Measurements from ENCODE around the gene SH3BGRL2.

- no peak for TF ChIP-seq POLR2A (IDR thresholded peaks at IDR 0.05)
- no peak for TF ChIP-seq CTCF (IDR thresholded peaks at IDR 0.05)
Measured at GRCh38 chr6:79670789-79671188, 39.7 kb downstream of the SH3BGRL2 start.

All from prostate gland (tissue), 2 donors.